ENCODE results near the gene SLC18A3.

DNA sequence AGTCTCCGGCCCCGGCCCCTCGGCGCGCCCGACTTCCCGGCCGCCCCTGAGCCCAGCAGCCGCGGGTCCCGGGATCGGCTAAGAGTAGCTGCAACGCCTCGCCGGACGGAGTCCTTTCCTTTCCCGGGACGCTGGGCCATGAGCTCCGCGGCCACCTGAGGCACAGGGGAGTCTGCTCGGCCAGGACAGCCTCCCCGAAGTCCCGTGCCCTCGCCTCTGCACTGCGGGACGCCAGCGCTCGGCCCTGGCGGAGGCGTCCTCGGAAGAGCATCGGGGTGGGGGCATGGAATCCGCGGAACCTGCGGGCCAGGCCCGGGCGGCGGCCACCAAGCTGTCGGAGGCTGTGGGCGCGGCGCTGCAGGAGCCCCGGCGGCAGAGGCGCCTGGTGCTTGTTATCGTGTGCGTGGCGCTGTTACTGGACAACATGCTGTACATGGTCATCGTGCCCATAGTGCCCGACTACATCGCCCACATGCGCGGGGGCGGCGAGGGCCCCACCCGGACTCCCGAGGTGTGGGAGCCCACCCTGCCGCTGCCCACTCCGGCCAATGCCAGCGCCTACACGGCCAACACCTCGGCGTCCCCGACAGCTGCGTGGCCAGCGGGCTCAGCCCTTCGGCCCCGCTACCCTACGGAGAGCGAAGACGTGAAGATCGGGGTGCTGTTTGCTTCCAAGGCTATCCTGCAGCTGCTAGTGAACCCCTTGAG lies 502 bp downstream of the SLC18A3 start:
- TF ChIP-seq, protein P1, sequence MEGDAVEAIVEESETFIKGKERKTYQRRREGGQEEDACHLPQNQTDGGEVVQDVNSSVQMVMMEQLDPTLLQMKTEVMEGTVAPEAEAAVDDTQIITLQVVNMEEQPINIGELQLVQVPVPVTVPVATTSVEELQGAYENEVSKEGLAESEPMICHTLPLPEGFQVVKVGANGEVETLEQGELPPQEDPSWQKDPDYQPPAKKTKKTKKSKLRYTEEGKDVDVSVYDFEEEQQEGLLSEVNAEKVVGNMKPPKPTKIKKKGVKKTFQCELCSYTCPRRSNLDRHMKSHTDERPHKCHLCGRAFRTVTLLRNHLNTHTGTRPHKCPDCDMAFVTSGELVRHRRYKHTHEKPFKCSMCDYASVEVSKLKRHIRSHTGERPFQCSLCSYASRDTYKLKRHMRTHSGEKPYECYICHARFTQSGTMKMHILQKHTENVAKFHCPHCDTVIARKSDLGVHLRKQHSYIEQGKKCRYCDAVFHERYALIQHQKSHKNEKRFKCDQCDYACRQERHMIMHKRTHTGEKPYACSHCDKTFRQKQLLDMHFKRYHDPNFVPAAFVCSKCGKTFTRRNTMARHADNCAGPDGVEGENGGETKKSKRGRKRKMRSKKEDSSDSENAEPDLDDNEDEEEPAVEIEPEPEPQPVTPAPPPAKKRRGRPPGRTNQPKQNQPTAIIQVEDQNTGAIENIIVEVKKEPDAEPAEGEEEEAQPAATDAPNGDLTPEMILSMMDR (IDR thresholded peaks at IDR 0.05) = no peak
- TF ChIP-seq POLR2A (IDR thresholded peaks at IDR 0.05) = no peak
- TF ChIP-seq EP300 (IDR thresholded peaks at IDR 0.05) = no peak

All from sigmoid colon (tissue), 4 donors.